Ovary (tissue), 3 donors: ENCODE results near the gene SLC7A5.
"Not testable (repeated sequence)": the region's sequence is repeated elsewhere in the genome, so short reads cannot be mapped to it uniquely, and the experiment has no call there.

Experiments
- EP300 ChIP-seq: sonication (generic); formaldehyde crosslinking; IDR thresholded peaks from one replicate; pipeline ENCODE4 v1.6.1; 2017; ENCODE audit warnings: antibody characterized with exemption
- POLR2A ChIP-seq: fragments of 450-650 bp; IDR thresholded peaks from one replicate; pipeline ENCODE4 v1.6.1; 2017; ENCODE audit warnings: antibody characterized with exemption, mild to moderate bottlenecking, moderate library complexity
- TF ChIP-seq, protein P1 (sequence below), 3 donors: fragments of 450-650 bp in 2 of 3; fragments of 200-600 bp in 1 of 3; IDR thresholded peaks; one replicate each; pipeline versions ENCODE4 v1.5.1 to v1.8.0; 2016 to 2022; ENCODE audit warnings: antibody characterized with exemption in 3 of 3, mild to moderate bottlenecking in 1 of 3
- donor health status: DM: no; HTN: no; CAD: no.

DNA sequence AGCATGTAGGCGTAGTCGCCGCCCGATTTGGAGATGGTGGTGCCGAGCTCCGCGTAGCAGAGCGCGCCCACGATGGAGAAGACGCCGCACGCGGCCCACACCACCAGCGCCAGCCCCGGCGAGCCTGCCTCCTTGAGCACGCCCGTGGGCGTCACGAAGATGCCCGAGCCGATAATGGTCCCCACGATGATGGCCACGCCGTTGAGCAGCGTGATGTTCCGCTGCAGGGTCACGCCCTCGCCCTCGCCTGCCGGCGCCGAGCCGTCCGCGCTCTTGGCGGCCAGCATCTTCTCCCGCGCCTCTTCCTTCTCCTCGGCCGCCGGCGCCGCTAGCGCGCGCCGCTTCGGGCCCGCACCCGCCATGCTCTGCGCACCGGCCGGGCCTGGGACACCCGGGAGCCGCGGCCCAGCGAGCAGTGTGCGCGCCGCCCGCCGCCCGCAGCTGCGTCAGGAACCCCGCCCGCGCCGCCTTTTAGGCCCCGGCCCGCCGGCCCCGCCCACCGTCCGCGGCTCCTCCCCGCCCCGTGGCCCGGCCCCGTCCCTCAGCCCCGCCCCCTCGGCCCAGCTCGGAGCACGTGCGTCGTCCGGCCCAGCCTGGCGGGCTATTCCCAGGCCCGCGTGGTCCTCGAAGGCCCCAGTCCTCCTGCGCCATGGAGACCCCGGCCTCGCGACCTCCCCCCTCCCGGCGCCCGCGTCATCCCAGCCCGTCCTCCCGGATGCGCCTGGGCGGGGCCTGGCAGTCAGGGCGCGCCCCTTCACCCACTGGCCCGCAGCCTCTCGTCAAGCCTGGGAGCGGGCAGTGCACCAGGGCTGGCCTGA lies at the start of gene SLC7A5:
- TF ChIP-seq POLR2A, EP300: not testable (repeated sequence)
- TF ChIP-seq, protein P1, sequence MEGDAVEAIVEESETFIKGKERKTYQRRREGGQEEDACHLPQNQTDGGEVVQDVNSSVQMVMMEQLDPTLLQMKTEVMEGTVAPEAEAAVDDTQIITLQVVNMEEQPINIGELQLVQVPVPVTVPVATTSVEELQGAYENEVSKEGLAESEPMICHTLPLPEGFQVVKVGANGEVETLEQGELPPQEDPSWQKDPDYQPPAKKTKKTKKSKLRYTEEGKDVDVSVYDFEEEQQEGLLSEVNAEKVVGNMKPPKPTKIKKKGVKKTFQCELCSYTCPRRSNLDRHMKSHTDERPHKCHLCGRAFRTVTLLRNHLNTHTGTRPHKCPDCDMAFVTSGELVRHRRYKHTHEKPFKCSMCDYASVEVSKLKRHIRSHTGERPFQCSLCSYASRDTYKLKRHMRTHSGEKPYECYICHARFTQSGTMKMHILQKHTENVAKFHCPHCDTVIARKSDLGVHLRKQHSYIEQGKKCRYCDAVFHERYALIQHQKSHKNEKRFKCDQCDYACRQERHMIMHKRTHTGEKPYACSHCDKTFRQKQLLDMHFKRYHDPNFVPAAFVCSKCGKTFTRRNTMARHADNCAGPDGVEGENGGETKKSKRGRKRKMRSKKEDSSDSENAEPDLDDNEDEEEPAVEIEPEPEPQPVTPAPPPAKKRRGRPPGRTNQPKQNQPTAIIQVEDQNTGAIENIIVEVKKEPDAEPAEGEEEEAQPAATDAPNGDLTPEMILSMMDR (IDR thresholded peaks at IDR 0.05): not testable (repeated sequence)
